Glutamatergic neuron (in vitro differentiated cells): ENCODE results near the gene NBPF3. TPM values are rescaled to one million over a fixed set of nuclear protein-coding genes. Genes with fewer than 3 reads are reported as not detected.
A peak's percentile ranks its signal among the peaks of the same experiment; 100 is the strongest.

Experiments used
- DNase-seq: peaks from one replicate; pipeline ENCODE4 v3.0.0; 2022
- H3K27ac Mint-ChIP-seq: one replicate; pipeline ENCODE4 v1.8.0; 2020; ENCODE audit warnings: mild to moderate bottlenecking, mixed read lengths, inconsistent platforms; ENCODE audit not compliant: unreplicated experiment
- H3K27me3 Mint-ChIP-seq: one replicate; pipeline ENCODE4 v1.8.0; 2020; ENCODE audit warnings: mild to moderate bottlenecking, moderate library complexity, mixed read lengths, inconsistent platforms; ENCODE audit not compliant: unreplicated experiment
- H3K36me3 Mint-ChIP-seq: one replicate; pipeline ENCODE4 v1.8.0; 2020; ENCODE audit warnings: mild to moderate bottlenecking, mixed read lengths, inconsistent platforms; ENCODE audit not compliant: unreplicated experiment
- H3K4me1 Mint-ChIP-seq: one replicate; pipeline ENCODE4 v1.8.0; 2020; ENCODE audit warnings: mild to moderate bottlenecking, low read depth, mixed read lengths, inconsistent platforms; ENCODE audit not compliant: unreplicated experiment
- H3K4me3 Mint-ChIP-seq: one replicate; pipeline ENCODE4 v1.8.0; 2020; ENCODE audit warnings: mild to moderate bottlenecking, mixed read lengths, inconsistent platforms; ENCODE audit not compliant: unreplicated experiment
- H3K9me3 Mint-ChIP-seq: one replicate; pipeline ENCODE4 v1.8.0; 2020; ENCODE audit warnings: mild to moderate bottlenecking, moderate library complexity, mixed read lengths, inconsistent platforms; ENCODE audit not compliant: unreplicated experiment
- total RNA-seq: library from RNA; stranded (reverse); fragmentation: NEBNext Ultra II Directional; extraction: Animal tissue kit (Norgen Biotek cat#: 25700); gene quantifications from one replicate; pipeline ENCODE4 v1.2.1, GENCODE V29; 2021; ENCODE audit not compliant: unreplicated experiment
- TF ChIP-seq, protein P1 (sequence below): fragments of 200-600 bp; sonication (generic); IDR thresholded peaks from one replicate; pipeline ENCODE4 v1.5.0; 2021; ENCODE audit not compliant: partially characterized antibody, unreplicated experiment

NBPF3 gene
- total RNA-seq, 1 donor from 2014 or later, result 3.1 TPM

DNA sequence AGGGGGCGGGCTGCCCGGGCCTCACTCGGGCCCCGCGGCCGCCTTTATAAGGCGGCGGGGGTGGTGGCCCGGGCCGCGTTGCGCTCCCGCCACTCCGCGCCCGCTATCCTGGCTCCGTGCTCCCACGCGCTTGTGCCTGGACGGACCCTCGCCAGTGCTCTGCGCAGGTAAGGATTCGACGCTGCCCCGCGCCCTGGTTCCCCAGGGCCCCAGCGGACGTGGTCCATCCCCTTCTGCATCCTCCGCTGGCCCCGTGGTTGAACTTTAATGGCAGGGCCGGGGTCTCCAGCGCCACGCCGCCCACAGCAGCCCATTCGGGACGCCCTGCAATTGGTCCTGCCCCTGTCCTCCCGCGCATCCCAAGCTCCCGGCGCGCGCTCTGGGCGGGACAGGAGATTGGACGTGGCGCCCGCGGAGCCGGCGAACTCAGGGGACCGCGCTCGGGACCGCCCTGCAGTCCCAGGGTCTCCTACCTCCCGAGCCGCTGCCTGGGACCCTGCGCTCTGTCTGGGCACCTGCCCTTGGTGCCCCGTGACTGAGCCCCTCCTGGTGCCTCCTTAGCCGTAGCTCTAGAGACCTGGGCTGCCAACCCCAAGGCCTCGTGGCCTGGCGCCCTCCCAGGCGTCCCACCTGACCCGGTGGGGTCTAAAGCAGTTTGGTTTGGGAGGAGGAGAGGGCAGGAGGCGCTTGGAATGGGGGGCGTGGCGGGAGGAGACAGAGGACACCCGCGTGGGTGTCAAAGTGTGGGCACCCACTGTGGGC is 69.6 kb downstream of the NBPF3 start, which contains the start of gene ALPL:
TSS of gene ALPL (plus strand) at position 73 of the 762 bp plus-strand sequence. CDS start 44,659 bp downstream, outside the sequence.
- H3K27me3 Mint-ChIP-seq, result peaks cover 8% of the 10 kb centered on the region
- TF ChIP-seq, protein P1, sequence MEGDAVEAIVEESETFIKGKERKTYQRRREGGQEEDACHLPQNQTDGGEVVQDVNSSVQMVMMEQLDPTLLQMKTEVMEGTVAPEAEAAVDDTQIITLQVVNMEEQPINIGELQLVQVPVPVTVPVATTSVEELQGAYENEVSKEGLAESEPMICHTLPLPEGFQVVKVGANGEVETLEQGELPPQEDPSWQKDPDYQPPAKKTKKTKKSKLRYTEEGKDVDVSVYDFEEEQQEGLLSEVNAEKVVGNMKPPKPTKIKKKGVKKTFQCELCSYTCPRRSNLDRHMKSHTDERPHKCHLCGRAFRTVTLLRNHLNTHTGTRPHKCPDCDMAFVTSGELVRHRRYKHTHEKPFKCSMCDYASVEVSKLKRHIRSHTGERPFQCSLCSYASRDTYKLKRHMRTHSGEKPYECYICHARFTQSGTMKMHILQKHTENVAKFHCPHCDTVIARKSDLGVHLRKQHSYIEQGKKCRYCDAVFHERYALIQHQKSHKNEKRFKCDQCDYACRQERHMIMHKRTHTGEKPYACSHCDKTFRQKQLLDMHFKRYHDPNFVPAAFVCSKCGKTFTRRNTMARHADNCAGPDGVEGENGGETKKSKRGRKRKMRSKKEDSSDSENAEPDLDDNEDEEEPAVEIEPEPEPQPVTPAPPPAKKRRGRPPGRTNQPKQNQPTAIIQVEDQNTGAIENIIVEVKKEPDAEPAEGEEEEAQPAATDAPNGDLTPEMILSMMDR, result no peak
- peaks cover 5% of the 10 kb centered on the region for H3K4me1 Mint-ChIP-seq
- H3K36me3 Mint-ChIP-seq, result no peaks in the 10 kb centered on the region
- H3K4me3 Mint-ChIP-seq, result peak within 1 kb of the TSS; percentile 91
- DNase-seq, result no peak
- H3K9me3 Mint-ChIP-seq, result peaks cover 5% of the 10 kb centered on the region
- H3K27ac Mint-ChIP-seq, result peak within 1 kb of the TSS; percentile 71

DNA sequence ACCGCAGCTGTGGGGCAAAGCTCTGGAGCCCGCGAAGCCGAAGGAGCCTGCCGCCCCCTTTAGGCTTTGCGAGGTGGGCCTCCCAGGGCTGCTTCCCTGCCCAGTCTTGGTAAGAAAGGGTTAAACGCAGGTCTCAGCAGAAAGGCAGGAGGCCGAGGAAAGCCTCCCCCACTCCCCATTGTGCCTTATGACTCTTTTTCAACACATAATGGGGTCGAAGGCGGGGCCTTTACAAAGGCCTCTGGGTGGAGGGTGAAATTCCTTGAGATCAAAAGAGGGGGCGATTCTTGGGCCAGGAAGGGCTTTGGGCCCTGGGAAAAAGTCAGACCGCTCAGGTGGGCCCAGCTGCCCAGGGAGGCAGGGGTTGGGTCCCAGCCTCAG is 70.2 kb downstream of the NBPF3 start:
- Mint-ChIP-seq H3K27me3 (peaks cover 8% of the 10 kb centered on the region), H3K27ac (no peak overlapping the region), H3K9me3 (peaks cover 5% of the 10 kb centered on the region), H3K36me3 (no peaks in the 10 kb centered on the region), H3K4me1 (peaks cover 5% of the 10 kb centered on the region), H3K4me3 (no peak overlapping the region)
- no peak for DNase-seq
- TF ChIP-seq, protein P1, result no peak

DNA sequence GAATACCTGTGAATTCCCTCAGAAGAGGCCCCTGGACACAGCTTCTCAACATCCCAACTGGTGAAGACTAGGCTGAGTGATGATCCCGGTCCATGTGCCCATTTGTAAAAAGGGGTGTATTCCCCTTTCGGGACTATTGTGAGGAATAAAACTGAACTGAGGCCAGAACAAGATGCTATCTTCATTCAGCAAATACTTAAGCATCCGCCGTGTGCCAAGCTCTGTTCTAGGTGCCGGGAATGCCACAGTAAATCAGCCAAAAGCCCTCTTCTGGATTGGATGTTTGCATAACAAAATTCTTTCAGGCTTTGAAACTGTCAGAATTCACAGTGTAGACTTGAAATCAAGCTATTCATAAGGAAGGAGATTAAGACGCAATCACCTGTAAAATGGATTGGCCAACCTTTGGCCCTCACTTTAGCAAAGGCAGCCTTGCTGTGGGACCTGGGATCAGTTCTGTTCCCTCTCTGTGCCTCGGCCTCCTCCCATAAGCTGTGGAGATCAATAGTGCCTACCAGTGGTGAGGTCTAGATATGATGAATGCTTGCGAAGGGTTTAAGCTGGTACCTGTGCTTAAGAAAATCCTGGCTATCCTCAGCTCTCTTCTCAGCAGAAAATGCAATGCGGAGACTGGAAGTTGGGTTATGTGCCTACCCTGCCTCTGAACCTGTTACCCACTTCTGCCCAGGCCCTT is 71.1 kb downstream of the NBPF3 start:
- Mint-ChIP-seq H3K9me3 (peaks cover 5% of the 10 kb centered on the region), H3K27ac (no peak overlapping the region), H3K27me3 (peaks cover 8% of the 10 kb centered on the region), H3K4me1 (peaks cover 5% of the 10 kb centered on the region), H3K36me3 (no peaks in the 10 kb centered on the region), H3K4me3 (no peak overlapping the region)
- no peak for DNase-seq
- TF ChIP-seq, protein P1, result no peak

DNA sequence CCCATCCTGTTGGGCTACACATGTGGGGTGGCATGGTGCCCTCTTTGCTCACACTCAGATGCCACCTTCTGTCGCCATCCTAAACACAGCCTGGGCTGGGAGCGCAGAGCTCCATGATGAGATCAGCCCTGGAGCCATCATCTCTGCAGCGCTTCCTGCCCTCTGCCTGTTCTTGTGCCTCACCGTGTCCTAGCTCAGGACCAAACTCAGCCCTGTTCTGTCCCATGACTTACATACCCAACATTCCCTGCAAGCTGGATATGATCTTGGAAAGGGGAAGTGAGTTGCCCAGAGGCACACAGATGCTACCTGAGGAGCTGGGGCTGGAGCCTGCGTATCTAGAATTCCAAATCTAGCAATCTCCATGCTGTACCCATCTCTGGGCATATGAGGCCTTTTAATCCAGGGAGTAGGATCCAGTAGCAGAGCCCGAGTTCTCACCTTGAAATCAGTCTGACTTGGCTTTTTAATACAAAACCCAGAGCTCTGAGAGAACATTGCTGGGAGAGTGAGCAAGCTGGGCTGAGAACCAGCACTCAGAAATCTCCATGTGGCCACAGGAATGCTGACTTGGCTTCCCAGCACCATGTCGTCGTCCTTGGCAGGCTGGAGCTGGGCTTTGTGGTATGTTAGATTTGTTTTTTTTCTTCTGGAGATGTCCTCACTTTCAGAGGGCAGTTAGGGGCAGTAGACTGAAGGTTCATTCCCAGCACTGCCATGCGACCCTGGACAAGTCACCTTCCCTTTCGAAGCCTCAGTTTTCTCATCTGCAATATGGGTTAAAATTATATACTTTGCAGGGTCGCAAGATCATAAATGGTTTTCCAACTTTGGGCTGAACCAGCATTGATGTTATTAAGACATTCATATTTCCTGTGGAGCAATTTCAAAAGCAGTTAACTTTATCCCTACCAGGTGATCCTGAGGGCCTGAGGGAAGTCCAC is 71.9 kb downstream of the NBPF3 start:
- TF ChIP-seq, protein P1, result no peak
- H3K27ac Mint-ChIP-seq, result no peak overlapping the region
- peaks cover 3% of the 10 kb centered on the region for H3K4me1 Mint-ChIP-seq
- DNase-seq, result no peak
- no peak overlapping the region for H3K4me3 Mint-ChIP-seq
- H3K27me3 Mint-ChIP-seq, result peaks cover 6% of the 10 kb centered on the region
- peaks cover 5% of the 10 kb centered on the region for H3K9me3 Mint-ChIP-seq
- H3K36me3 Mint-ChIP-seq, result no peaks in the 10 kb centered on the region
